ENCODE data around the gene ABCC8. TPM values are rescaled to one million over a fixed set of nuclear protein-coding genes. Genes with fewer than 3 reads are reported as not detected.

Gene ABCC8
- polyA plus RNA-seq, 1 donor from 2014 or later, result not detected

DNA sequence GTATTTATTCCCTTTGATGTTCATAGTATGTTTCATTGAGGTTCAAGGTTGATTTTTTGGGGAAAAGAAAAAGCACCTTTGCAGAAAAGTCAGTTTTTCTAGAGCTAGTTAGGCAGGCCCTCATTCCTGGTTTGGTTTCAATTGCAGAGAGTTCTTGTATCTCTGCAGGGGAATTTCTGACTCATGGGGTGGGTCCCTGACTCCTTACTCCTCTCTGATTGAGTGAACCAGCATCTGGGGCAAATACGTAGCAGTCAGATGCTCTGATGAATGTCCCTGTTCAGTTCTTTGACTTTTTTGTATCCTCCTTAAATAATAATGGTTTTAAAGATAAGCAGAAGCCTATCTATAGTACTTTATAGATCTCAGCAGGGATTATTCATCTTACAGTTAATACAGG lies 132.7 kb downstream of the ABCC8 start:
- no peaks in the 10 kb centered on the region for H3K4me1 Mint-ChIP-seq
- H3K9me3 Mint-ChIP-seq, result no peaks in the 10 kb centered on the region
- no peak overlapping the region for H3K4me3 Mint-ChIP-seq
- H3K27ac Mint-ChIP-seq, result no peak overlapping the region
- no peaks in the 10 kb centered on the region for H3K27me3 Mint-ChIP-seq
- no peaks in the 10 kb centered on the region for H3K36me3 Mint-ChIP-seq

DNA sequence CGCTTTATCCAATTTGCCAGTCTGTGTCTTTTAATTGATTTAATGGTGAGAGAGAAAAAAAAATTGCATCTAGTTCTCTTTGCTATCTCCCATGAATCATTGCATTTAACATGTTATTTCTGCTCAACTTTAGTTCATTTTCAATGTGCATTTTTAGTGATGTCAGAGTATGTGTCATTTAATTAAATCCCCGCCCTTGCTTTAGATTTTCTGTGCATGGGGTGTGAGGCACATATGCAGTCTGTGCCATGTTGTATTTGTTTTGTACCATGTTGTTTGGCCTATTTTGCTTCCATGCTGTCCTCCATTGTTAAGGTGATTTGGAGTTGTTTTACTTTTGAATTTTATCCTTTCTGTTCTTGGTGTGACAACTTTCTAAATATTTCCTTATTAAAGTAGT lies 133.4 kb downstream of the ABCC8 start:
- Mint-ChIP-seq H3K27ac (no peak overlapping the region), H3K9me3 (no peaks in the 10 kb centered on the region), H3K27me3 (no peaks in the 10 kb centered on the region), H3K4me3 (no peak overlapping the region), H3K4me1 (no peaks in the 10 kb centered on the region), H3K36me3 (no peaks in the 10 kb centered on the region)

Other genes starting within 250 kb of the ABCC8 start
- 22.5 TPM for gene NUCB2, start 200.1 kb downstream of the ABCC8 start, polyA plus RNA-seq
- gene NCR3LG1, start 125.0 kb downstream of the ABCC8 start, polyA plus RNA-seq, result not detected
- 0.80 TPM for gene KCNJ11, start 88.2 kb downstream of the ABCC8 start, polyA plus RNA-seq
- gene USH1C, start 67.6 kb upstream of the ABCC8 start, polyA plus RNA-seq, result not detected
- not detected for gene OTOG, start 70.4 kb upstream of the ABCC8 start, polyA plus RNA-seq
- gene MYOD1, start 242.7 kb upstream of the ABCC8 start, polyA plus RNA-seq, result not detected